ENCODE data around the gene THAP8. TPM values are rescaled to one million over a fixed set of nuclear protein-coding genes. Genes with fewer than 3 reads are reported as not detected.

Gene THAP8
- total RNA-seq, 4 donors from 2014 or later: 6.1 to 10.5 (median 6.1) TPM

GRCh38 chr19:36025541-36025940, 28.5 kb downstream of the THAP8 start:
- TF ChIP-seq POLR2A (IDR thresholded peaks at IDR 0.05): no peak
- TF ChIP-seq CTCF (IDR thresholded peaks at IDR 0.05 in 4 of 5, conservative IDR thresholded peaks at IDR 0.05 in 1 of 5): no peak
- H3K27me3 ChIP-seq: no peaks in the 10 kb centered on the region
- ATAC-seq: no peak
- intact Hi-C loops (cut with DNase I; ENCODE audit: low total_unique reads) (no loop called here), in situ Hi-C loops (cut with MboI; ENCODE audit: low sequenced_read_pairs in 4 of 4) (no loop called here)
- DNase-seq: no peak
- H3K4me3 ChIP-seq: no peak overlapping the region
- peaks cover 0 to 5% of the 10 kb centered on the region in 2 donors for H3K36me3 ChIP-seq
- H3K27ac ChIP-seq: no peak overlapping the region
- H3K9me3 ChIP-seq: no peaks in the 10 kb centered on the region
- no peaks in the 10 kb centered on the region for H3K4me1 ChIP-seq

GRCh38 chr19:36023432-36023831, 30.7 kb downstream of the THAP8 start:
- H3K9me3 ChIP-seq: no peaks in the 10 kb centered on the region
- TF ChIP-seq CTCF (IDR thresholded peaks at IDR 0.05 in 4 of 5, conservative IDR thresholded peaks at IDR 0.05 in 1 of 5) (no peak), POLR2A (IDR thresholded peaks at IDR 0.05) (no peak)
- intact Hi-C loops (cut with DNase I; ENCODE audit: low total_unique reads): no loop called here
- H3K4me1 ChIP-seq: no peaks in the 10 kb centered on the region
- no peak overlapping the region for H3K27ac ChIP-seq
- DNase-seq (no peak), ATAC-seq (no peak)
- H3K27me3 ChIP-seq: no peaks in the 10 kb centered on the region
- H3K4me3 ChIP-seq: no peak overlapping the region
- in situ Hi-C loops (cut with MboI; ENCODE audit: low sequenced_read_pairs in 4 of 4): no loop called here
- H3K36me3 ChIP-seq: peaks cover 0 to 5% of the 10 kb centered on the region in 2 donors

- in situ Hi-C loops (cut with MboI; ENCODE audit: low sequenced_read_pairs in 4 of 4): no loop called here
- no peaks in the 10 kb centered on the region for H3K9me3 ChIP-seq
- DNase-seq (no peak), ATAC-seq (no peak)
- TF ChIP-seq POLR2A (IDR thresholded peaks at IDR 0.05) (no peak), CTCF (IDR thresholded peaks at IDR 0.05 in 4 of 5, conservative IDR thresholded peaks at IDR 0.05 in 1 of 5) (no peak)
- peaks cover 0 to 2% of the 10 kb centered on the region in 2 donors for H3K36me3 ChIP-seq
- H3K27me3 ChIP-seq: no peaks in the 10 kb centered on the region
- no peak overlapping the region for H3K4me3 ChIP-seq
- peaks cover 0 to 4% of the 10 kb centered on the region in 2 donors for H3K4me1 ChIP-seq
- no peak overlapping the region for H3K27ac ChIP-seq
- intact Hi-C loops (cut with DNase I; ENCODE audit: low total_unique reads): no loop called here
Measured at GRCh38 chr19:36019061-36019670, 34.9 kb downstream of the THAP8 start.

- Histone ChIP-seq H3K27me3 (peaks cover 0 to 5% (median 0%) of the 10 kb centered on the region in 3 donors), H3K36me3 (no peaks in the 10 kb centered on the region), H3K4me3 (peak within 1 kb of the TSS; percentile 71 to 95 (median 88)), H3K4me1 (peaks cover 5 to 16% of the 10 kb centered on the region in 2 donors), H3K9me3 (no peaks in the 10 kb centered on the region), H3K27ac (peak within 1 kb of the TSS; percentile 83 to 89 (median 86))
- intact Hi-C loops (cut with DNase I; ENCODE audit: low total_unique reads) (loop anchor here (1.0 kb wide), 3 partner anchors 19 to 101 kb away; partner anchors contain the start of genes SDHAF1, TBCB, THAP8 and WDR62), in situ Hi-C loops (cut with MboI; ENCODE audit: low sequenced_read_pairs in 4 of 4) (no loop called here)
- DNase-seq (peak; percentile 99 to 100), ATAC-seq (peak; percentile 98 to 99)
- TF ChIP-seq POLR2A (IDR thresholded peaks at IDR 0.05) (peak in 1 of 2 donors; percentile 16), CTCF (IDR thresholded peaks at IDR 0.05 in 4 of 5, conservative IDR thresholded peaks at IDR 0.05 in 1 of 5) (peak in 1 of 5 experiments; percentile 16)
Measured at GRCh38 chr19:36014012-36014924, 39.8 kb downstream of the THAP8 start, which contains the start of gene ALKBH6. Gene ALKBH6, minus strand, starts transcription at chr19:36014213. Its CDS starts 816 bp downstream, at chr19:36013397.
